Osteoblast (primary cell): ENCODE data around the gene DNMT3A. TPM values are rescaled to one million over a fixed set of nuclear protein-coding genes. Genes with fewer than 3 reads are reported as not detected.

Source experiments
- DNase-seq: peaks from one replicate; pipeline ENCODE4 v3.0.0; 2011; ENCODE audit warnings: low spot score, mixed read lengths; ENCODE audit not compliant: insufficient read length; ENCODE audit errors: missing footprints
- H2AFZ ChIP-seq: 2 replicates; pipeline ENCODE4 v1.6.0; 2011; ENCODE audit warnings: mild to moderate bottlenecking, low read length
- H3K27ac ChIP-seq: 2 replicates; pipeline ENCODE4 v1.5.1; 2011; ENCODE audit warnings: mild to moderate bottlenecking, low read depth, low read length, moderate library complexity
- H3K27me3 ChIP-seq: 2 replicates; pipeline ENCODE4 v1.6.0; 2012; ENCODE audit warnings: mild to moderate bottlenecking, control low read depth, inconsistent platforms, low read length, moderate library complexity; ENCODE audit not compliant: insufficient read depth
- H3K36me3 ChIP-seq: 2 replicates; pipeline ENCODE4 v1.5.1; 2011; ENCODE audit warnings: mild to moderate bottlenecking, low read length, control low read depth, moderate library complexity; ENCODE audit not compliant: insufficient read depth
- H3K4me1 ChIP-seq: 2 replicates; pipeline ENCODE4 v1.5.1; 2011; ENCODE audit warnings: mild to moderate bottlenecking, low read length, control low read depth, moderate library complexity; ENCODE audit not compliant: insufficient read depth
- H3K4me2 ChIP-seq: 2 replicates; pipeline ENCODE4 v1.6.0; 2011; ENCODE audit warnings: mild to moderate bottlenecking, low read length; ENCODE audit not compliant: insufficient read depth
- H3K4me3 ChIP-seq: fragments of 200-600 bp; sonication (generic); 3 replicates; pipeline ENCODE4 v1.5.1; 2012; ENCODE audit warnings: mild to moderate bottlenecking, low read length, inconsistent platforms; ENCODE audit not compliant: insufficient read depth
- H3K79me2 ChIP-seq: 2 replicates; pipeline ENCODE4 v1.6.0; 2012; ENCODE audit warnings: mild to moderate bottlenecking, low read length, control low read depth, inconsistent platforms; ENCODE audit not compliant: insufficient read depth
- H3K9me3 ChIP-seq: 2 replicates; pipeline ENCODE4 v1.5.1; 2011; ENCODE audit warnings: low read depth, low read length, control low read depth
- H4K20me1 ChIP-seq: 2 replicates; pipeline ENCODE4 v1.6.0; 2012; ENCODE audit warnings: mild to moderate bottlenecking, low read length, control low read depth; ENCODE audit not compliant: insufficient read depth
- CTCF ChIP-seq: IDR thresholded peaks from 2 replicates; pipeline ENCODE4 v1.5.1; 2011; ENCODE audit warnings: mild to moderate bottlenecking, low read depth, low read length, moderate library complexity; ENCODE audit errors: extremely low read depth
- total RNA-seq: library from RNA; depleted of rRNA; stranded (reverse); fragments of >200 nt; gene quantifications from 2 replicates; pipeline ENCODE4 v1.2.3, GENCODE V29; 2012

Gene DNMT3A
- total RNA-seq, 1 donor = 18.5 TPM

GRCh38 chr2:25342372-25343186, 854 bp upstream of the DNMT3A start:
- DNase-seq = peak; percentile 100
- Histone ChIP-seq H3K9me3 (no peaks in the 10 kb centered on the region), H3K79me2 (peaks cover 3% of the 10 kb centered on the region), H3K4me1 (peaks cover 5% of the 10 kb centered on the region), H4K20me1 (peaks cover 20% of the 10 kb centered on the region), H3K4me3 (peak overlapping the region; percentile 71), H3K4me2 (peak overlapping the region; percentile 81), H3K36me3 (no peaks in the 10 kb centered on the region), H2AFZ (peak overlapping the region; percentile 41), H3K27ac (no peak overlapping the region), H3K27me3 (no peaks in the 10 kb centered on the region)
- peak; percentile 67 for TF ChIP-seq CTCF

DNA sequence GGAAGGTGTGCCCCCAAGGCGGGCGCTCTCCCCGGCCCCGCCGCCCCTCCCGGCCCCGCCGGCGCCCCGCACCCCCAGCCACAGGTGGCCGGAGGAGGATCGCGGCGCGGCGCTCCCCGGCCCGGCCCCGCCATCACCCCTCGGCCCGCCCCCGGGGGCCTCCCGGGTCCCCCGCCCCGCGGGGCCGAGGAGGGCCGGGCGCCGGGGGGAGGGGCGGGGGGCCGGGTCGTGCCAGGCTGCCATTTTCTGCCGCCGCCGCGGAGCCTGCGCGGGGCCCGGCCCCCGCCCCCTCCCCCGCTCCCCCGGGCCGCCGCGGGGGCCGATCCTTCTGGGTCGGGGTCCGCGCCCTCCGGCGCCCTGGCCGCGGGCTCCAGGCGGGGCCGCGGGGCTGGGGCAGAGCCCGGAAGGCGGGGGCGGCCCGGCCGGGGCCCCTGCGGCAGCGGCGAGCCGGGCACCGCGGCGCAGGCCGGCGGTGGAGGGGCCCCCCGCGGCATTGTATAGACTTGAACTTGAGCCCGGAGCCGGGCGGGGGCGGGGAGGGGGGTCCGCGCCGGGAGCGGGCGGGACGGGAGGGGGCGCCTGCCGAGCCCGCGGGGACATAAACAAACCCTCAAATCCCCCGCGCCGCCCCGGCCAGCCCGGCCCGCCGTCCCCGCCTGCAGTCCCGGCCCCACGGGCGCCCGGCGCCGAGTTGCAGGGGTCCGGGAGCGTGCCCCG, 556 bp downstream of the DNMT3A start:
- no peak for TF ChIP-seq CTCF
- Histone ChIP-seq H3K4me3 (peak overlapping the region; percentile 73), H2AFZ (no peak overlapping the region), H3K27me3 (no peaks in the 10 kb centered on the region), H3K9me3 (no peaks in the 10 kb centered on the region), H3K79me2 (peaks cover 14% of the 10 kb centered on the region), H4K20me1 (peaks cover 33% of the 10 kb centered on the region), H3K4me2 (peak overlapping the region; percentile 74), H3K36me3 (no peaks in the 10 kb centered on the region), H3K27ac (no peak overlapping the region), H3K4me1 (no peaks in the 10 kb centered on the region)
- DNase-seq = peak; percentile 94

DNA sequence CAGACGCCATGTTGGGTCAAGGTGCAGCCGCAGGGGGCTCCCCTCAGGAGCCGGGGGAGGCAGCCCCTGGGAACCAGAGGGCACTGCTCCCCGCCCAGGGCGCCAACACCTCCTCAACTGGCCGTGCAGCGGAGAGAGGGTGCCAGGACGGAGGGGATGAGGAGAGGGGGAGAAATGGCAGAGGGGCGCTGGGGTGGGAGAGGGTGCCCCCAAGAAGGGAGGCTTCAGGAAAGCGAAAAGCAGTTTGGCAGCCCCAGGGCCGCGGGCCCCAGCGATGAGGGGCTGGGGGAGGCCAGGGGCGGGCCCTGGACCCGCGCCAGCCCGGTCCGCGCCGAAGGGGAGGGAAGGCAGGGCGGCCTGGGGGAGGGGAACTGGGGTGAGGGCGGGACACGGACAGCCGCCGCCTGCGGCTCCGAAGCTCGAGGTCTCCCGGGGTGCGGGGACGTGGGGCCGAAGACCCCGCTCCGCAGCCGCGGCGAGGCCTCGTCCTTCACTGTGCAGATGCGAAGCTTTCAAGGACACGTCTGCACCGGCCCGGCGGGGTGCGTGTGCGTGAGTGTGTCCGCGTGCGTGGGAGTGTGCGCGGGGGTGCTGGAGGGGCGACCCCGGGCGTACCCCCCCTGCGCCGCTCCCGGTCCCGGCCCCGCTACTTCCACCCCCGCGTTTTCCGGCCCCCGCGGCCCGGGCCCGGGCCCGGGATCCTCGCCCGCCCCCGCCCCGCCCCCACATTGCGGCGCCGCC, 1.4 kb downstream of the DNMT3A start:
- Histone ChIP-seq H3K27me3 (no peaks in the 10 kb centered on the region), H3K27ac (no peak overlapping the region), H3K4me3 (peak overlapping the region; percentile 73), H2AFZ (peak overlapping the region; percentile 56), H4K20me1 (peaks cover 39% of the 10 kb centered on the region), H3K36me3 (no peaks in the 10 kb centered on the region), H3K4me1 (no peaks in the 10 kb centered on the region), H3K79me2 (peaks cover 18% of the 10 kb centered on the region), H3K4me2 (peak overlapping the region; percentile 74), H3K9me3 (no peaks in the 10 kb centered on the region)
- peak; percentile 88 for DNase-seq
- no peak for TF ChIP-seq CTCF
